ENCODE data around the gene SPTB. TPM values are rescaled to one million over a fixed set of nuclear protein-coding genes. Genes with fewer than 3 reads are reported as not detected.
A peak's percentile ranks its signal among the peaks of the same experiment; 100 is the strongest.

The SPTB gene
- total RNA-seq, 1 experiment from 2014 or later, result 2.3 TPM

DNA sequence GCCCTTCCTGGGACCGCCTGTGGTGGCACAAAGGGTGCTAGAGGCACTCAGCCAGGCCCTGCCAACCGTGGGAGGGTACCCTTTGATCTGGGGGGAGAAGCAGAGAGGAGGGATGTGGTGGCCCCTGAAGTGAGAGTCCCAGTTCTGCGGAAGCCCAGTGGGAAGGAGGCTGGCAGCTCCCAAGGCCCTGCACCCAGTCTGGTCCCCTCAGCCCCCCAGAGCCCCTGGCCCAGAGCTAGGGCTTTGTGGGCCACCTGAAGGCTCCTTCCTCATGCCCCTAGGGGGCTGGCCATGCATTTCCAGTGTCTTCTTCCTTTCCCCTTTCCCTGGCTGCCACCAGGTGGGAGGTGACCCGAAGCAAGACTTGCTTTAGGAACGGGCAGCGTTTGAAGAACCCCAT lies 131.2 kb downstream of the SPTB start:
- Histone ChIP-seq H3K56ac (ENCODE audit: insufficient read length, low read depth, low read length) (no peak overlapping the region), H2BK20ac (ENCODE audit: low read depth, low read length, poor library complexity, severe bottlenecking) (no peak overlapping the region), H3K79me2 (ENCODE audit: insufficient read depth, low read length) (no peaks in the 10 kb centered on the region), H4K91ac (ENCODE audit: insufficient read length, low read depth, low read length) (no peak overlapping the region), H3K23me2 (ENCODE audit: insufficient read length, low read depth, low read length, poor library complexity, severe bottlenecking) (no peaks in the 10 kb centered on the region), H2BK120ac (ENCODE audit: low read depth, low read length, poor library complexity, severe bottlenecking) (no peak overlapping the region), H3T11ph (ENCODE audit: low read length) (no peak overlapping the region), H3K9ac (ENCODE audit: extremely low read depth, insufficient read length, low read length) (no peak overlapping the region), H3K9me3 (ENCODE audit: control insufficient read depth, low read depth, low read length) (no peaks in the 10 kb centered on the region), H3K23ac (ENCODE audit: insufficient read length, low read depth, low read length) (no peak overlapping the region), H3K27ac (ENCODE audit: insufficient read length, low read depth, low read length) (no peak overlapping the region), H3K18ac (ENCODE audit: insufficient read length, low read depth, low read length) (no peak overlapping the region), H2BK5ac (ENCODE audit: insufficient read length, low read length) (no peak overlapping the region), H3K27me3 (ENCODE audit: insufficient read depth, low read length) (no peaks in the 10 kb centered on the region), H3K79me1 (ENCODE audit: insufficient read depth, low read depth, low read length, poor library complexity, severe bottlenecking) (no peaks in the 10 kb centered on the region), H4K20me1 (ENCODE audit: control insufficient read depth, insufficient read depth, insufficient read length) (no peaks in the 10 kb centered on the region), H3K14ac (ENCODE audit: insufficient read depth, low read length) (no peak overlapping the region), H2AFZ (ENCODE audit: low read length) (no peak overlapping the region), H4K8ac (replicated peaks; ENCODE audit: insufficient read length, low read depth, low read length) (no peak overlapping the region), H3K4ac (ENCODE audit: low read depth, low read length) (no peak overlapping the region), H4K5ac (ENCODE audit: insufficient read length, low read depth, low read length) (no peak overlapping the region), H3K4me2 (ENCODE audit: insufficient read depth, insufficient read length, low read length) (no peak overlapping the region), H2BK12ac (ENCODE audit: insufficient read length, low read depth, low read length) (no peak overlapping the region), H2AK5ac (ENCODE audit: insufficient read length, low read length) (no peak overlapping the region), H2BK15ac (ENCODE audit: low read depth, low read length) (no peak overlapping the region), H3K4me1 (ENCODE audit: insufficient read depth, low read length) (no peaks in the 10 kb centered on the region)
- Mint-ChIP-seq H3K9me3 (no peaks in the 10 kb centered on the region), H3K27me3 (ENCODE audit: low read depth) (no peaks in the 10 kb centered on the region), H3K4me3 (no peak overlapping the region), H3K27ac (no peak overlapping the region), H3K36me3 (ENCODE audit: insufficient read depth in 1 of 3, low read depth in 3 of 3) (peaks cover 22 to 39% (median 29%) of the 10 kb centered on the region in 3 experiments; a peak in 6 of 7 replicates), H3K4me1 (peaks cover 6 to 9% of the 10 kb centered on the region in 2 experiments; a peak in 1 of 4 replicates)
- TF ChIP-seq CTCF (conservative IDR thresholded peaks at IDR 0.05), result 0 out of 3 replicates have a peak, but pooled peaks have one; percentile 13
- DNase-seq, result no peak
- WGBS (ENCODE audit: extremely low coverage, insufficient read length, low lambda C conversion rate), result no CpG with 5 or more reads among the region's 6 CpGs
